Ishikawa (cell line): ENCODE data around the gene USP20.

Experiments
- CREB1 ChIP-seq: IDR thresholded peaks from 2 replicates; pipeline ENCODE4 v1.6.1; 2012; ENCODE audit warnings: low read depth
- EP300 ChIP-seq: IDR thresholded peaks from 2 replicates; pipeline ENCODE4 v1.6.1; 2012; ENCODE audit warnings: borderline replicate concordance
- MAX ChIP-seq: IDR thresholded peaks from 2 replicates; pipeline ENCODE4 v1.6.1; 2012
- RAD21 ChIP-seq: IDR thresholded peaks from 2 replicates; pipeline ENCODE4 v1.6.1; 2012; ENCODE audit warnings: low read depth
- TAF1 ChIP-seq: IDR thresholded peaks from 2 replicates; pipeline ENCODE4 v1.6.1; 2012; ENCODE audit warnings: low read depth, mild to moderate bottlenecking
- YY1 ChIP-seq: IDR thresholded peaks from 2 replicates; pipeline ENCODE4 v1.6.1; 2012; ENCODE audit warnings: low read depth

- TF ChIP-seq CREB1: no peak
- TF ChIP-seq EP300: no peak
- no peak for TF ChIP-seq YY1
- TF ChIP-seq MAX: no peak
- TF ChIP-seq RAD21: no peak
- no peak for TF ChIP-seq TAF1
These were observed 48.8 kb upstream of the USP20 start for GRCh38 chr9:129786481-129786880.
